ENCODE data around the gene FADD. TPM values are rescaled to one million over a fixed set of nuclear protein-coding genes. Genes with fewer than 3 reads are reported as not detected.
"Not testable (repeated sequence)": the region's sequence is repeated elsewhere in the genome, so short reads cannot be mapped to it uniquely, and the experiment has no call there.

FADD gene
- total and polyA plus RNA-seq, 2 donors from 2014 or later: 27.8 to 31.5 TPM

- Histone ChIP-seq H3K4me1 (ENCODE audit: control insufficient read depth in 2 of 3, insufficient read depth in 2 of 3, low read depth in 1 of 3, low read length in 3 of 3) (peaks cover 0 to 23% (median 16%) of the 10 kb centered on the region in 3 donors), H3K27me3 (ENCODE audit: control insufficient read depth, insufficient read depth, low read length) (no peaks in the 10 kb centered on the region), H3K36me3 (ENCODE audit: control insufficient read depth in 2 of 3, insufficient read depth in 3 of 3, low read length in 3 of 3) (peaks cover 0 to 18% (median 9%) of the 10 kb centered on the region in 3 donors), H3K9ac (ENCODE audit: low read length in 3 of 3) (no peak overlapping the region), H3K9me3 (ENCODE audit: control insufficient read depth in 2 of 3, insufficient read depth in 1 of 3, low read length in 3 of 3) (no peaks in the 10 kb centered on the region), H3K27ac (ENCODE audit: low read depth in 2 of 2, low read length in 2 of 2) (no peak overlapping the region), H3K4me3 (ENCODE audit: low read length in 3 of 3) (no peak overlapping the region)
- TF ChIP-seq, protein P1, sequence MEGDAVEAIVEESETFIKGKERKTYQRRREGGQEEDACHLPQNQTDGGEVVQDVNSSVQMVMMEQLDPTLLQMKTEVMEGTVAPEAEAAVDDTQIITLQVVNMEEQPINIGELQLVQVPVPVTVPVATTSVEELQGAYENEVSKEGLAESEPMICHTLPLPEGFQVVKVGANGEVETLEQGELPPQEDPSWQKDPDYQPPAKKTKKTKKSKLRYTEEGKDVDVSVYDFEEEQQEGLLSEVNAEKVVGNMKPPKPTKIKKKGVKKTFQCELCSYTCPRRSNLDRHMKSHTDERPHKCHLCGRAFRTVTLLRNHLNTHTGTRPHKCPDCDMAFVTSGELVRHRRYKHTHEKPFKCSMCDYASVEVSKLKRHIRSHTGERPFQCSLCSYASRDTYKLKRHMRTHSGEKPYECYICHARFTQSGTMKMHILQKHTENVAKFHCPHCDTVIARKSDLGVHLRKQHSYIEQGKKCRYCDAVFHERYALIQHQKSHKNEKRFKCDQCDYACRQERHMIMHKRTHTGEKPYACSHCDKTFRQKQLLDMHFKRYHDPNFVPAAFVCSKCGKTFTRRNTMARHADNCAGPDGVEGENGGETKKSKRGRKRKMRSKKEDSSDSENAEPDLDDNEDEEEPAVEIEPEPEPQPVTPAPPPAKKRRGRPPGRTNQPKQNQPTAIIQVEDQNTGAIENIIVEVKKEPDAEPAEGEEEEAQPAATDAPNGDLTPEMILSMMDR (IDR thresholded peaks at IDR 0.05; ENCODE audit: borderline replicate concordance, extremely low read depth, insufficient read depth): no peak
- DNase-seq (no peak), FAIRE-seq (no peak)
- intact Hi-C loops (cut with DNase I): no loop called here
Observed at GRCh38 chr11:70210051-70210501, 7.0 kb downstream of the FADD start.

- Histone ChIP-seq H3K27ac (ENCODE audit: low read depth in 2 of 2, low read length in 2 of 2) (no peak overlapping the region), H3K4me3 (ENCODE audit: low read length in 3 of 3) (no peak overlapping the region), H3K36me3 (ENCODE audit: control insufficient read depth in 2 of 3, insufficient read depth in 3 of 3, low read length in 3 of 3) (peaks cover 0 to 18% (median 9%) of the 10 kb centered on the region in 3 donors), H3K9ac (ENCODE audit: low read length in 3 of 3) (no peak overlapping the region), H3K9me3 (ENCODE audit: control insufficient read depth in 2 of 3, insufficient read depth in 1 of 3, low read length in 3 of 3) (no peaks in the 10 kb centered on the region), H3K27me3 (ENCODE audit: control insufficient read depth, insufficient read depth, low read length) (no peaks in the 10 kb centered on the region), H3K4me1 (ENCODE audit: control insufficient read depth in 2 of 3, insufficient read depth in 2 of 3, low read depth in 1 of 3, low read length in 3 of 3) (peaks cover 0 to 22% (median 16%) of the 10 kb centered on the region in 3 donors)
- TF ChIP-seq, protein P1 (IDR thresholded peaks at IDR 0.05; ENCODE audit: borderline replicate concordance, extremely low read depth, insufficient read depth): no peak
- intact Hi-C loops (cut with DNase I): no loop called here
- FAIRE-seq (no peak), DNase-seq (no peak)
Observed at GRCh38 chr11:70210530-70210929, 7.4 kb downstream of the FADD start.

GRCh38 chr11:70212227-70212811 is 9.2 kb downstream of the FADD start:
- intact Hi-C loops (cut with DNase I): no loop called here
- TF ChIP-seq, protein P1 (IDR thresholded peaks at IDR 0.05; ENCODE audit: borderline replicate concordance, extremely low read depth, insufficient read depth): no peak
- Histone ChIP-seq H3K4me1 (ENCODE audit: control insufficient read depth in 2 of 3, insufficient read depth in 2 of 3, low read depth in 1 of 3, low read length in 3 of 3) (peaks cover 0 to 10% (median 7%) of the 10 kb centered on the region in 3 donors), H3K27me3 (ENCODE audit: control insufficient read depth, insufficient read depth, low read length) (no peaks in the 10 kb centered on the region), H3K4me3 (ENCODE audit: low read length in 3 of 3) (peak overlapping the region in 2 of 3 donors; percentile 13 to 48), H3K27ac (ENCODE audit: low read depth in 2 of 2, low read length in 2 of 2) (peak overlapping the region in 1 of 2 donors; percentile 11), H3K9ac (ENCODE audit: low read length in 3 of 3) (no peak overlapping the region), H3K9me3 (ENCODE audit: control insufficient read depth in 2 of 3, insufficient read depth in 1 of 3, low read length in 3 of 3) (no peaks in the 10 kb centered on the region), H3K36me3 (ENCODE audit: control insufficient read depth in 2 of 3, insufficient read depth in 3 of 3, low read length in 3 of 3) (peaks cover 0 to 6% (median 3%) of the 10 kb centered on the region in 3 donors)
- DNase-seq: peak in 1 of 5 donors; percentile 28
- no peak for FAIRE-seq

- H3K4me1 ChIP-seq (ENCODE audit: control insufficient read depth in 2 of 3, insufficient read depth in 2 of 3, low read depth in 1 of 3, low read length in 3 of 3); FAIRE-seq; intact Hi-C loops (cut with DNase I); H3K4me3 ChIP-seq (ENCODE audit: low read length in 3 of 3); H3K27me3 ChIP-seq (ENCODE audit: control insufficient read depth, insufficient read depth, low read length); DNase-seq; H3K36me3 ChIP-seq (ENCODE audit: control insufficient read depth in 2 of 3, insufficient read depth in 3 of 3, low read length in 3 of 3); H3K9me3 ChIP-seq (ENCODE audit: control insufficient read depth in 2 of 3, insufficient read depth in 1 of 3, low read length in 3 of 3); H3K9ac ChIP-seq (ENCODE audit: low read length in 3 of 3); H3K27ac ChIP-seq (ENCODE audit: low read depth in 2 of 2, low read length in 2 of 2): not testable (repeated sequence)
Observed at GRCh38 chr11:70217388-70217787, 14.3 kb downstream of the FADD start.

DNA sequence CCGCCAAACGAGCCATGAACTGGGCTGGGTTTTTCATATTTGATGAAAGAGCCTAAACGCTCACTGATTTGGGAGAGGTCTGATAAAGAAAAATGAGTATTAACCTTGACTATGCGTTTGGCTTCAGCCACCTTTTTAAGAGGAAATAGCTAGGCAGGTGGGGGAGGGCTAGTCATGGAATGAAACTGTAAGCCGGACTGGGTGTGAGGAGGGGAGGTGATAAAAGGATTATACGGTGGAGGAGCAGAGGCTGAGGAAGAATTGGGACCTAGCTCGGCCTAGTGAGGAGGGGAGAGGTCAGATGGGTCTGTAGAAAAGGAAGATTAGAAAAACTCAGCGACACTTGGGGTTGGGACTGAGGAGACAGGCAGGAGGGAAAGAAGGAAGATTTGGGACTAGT is 15.0 kb downstream of the FADD start:
- H3K4me3 ChIP-seq (ENCODE audit: low read length in 3 of 3); intact Hi-C loops (cut with DNase I); FAIRE-seq: not testable (repeated sequence)

More for the DNA sequence above, 15.0 kb downstream of the FADD start:
- not testable (repeated sequence) for H3K4me1 ChIP-seq (ENCODE audit: control insufficient read depth in 2 of 3, insufficient read depth in 2 of 3, low read depth in 1 of 3, low read length in 3 of 3); H3K27me3 ChIP-seq (ENCODE audit: control insufficient read depth, insufficient read depth, low read length); DNase-seq; H3K9ac ChIP-seq (ENCODE audit: low read length in 3 of 3); H3K9me3 ChIP-seq (ENCODE audit: control insufficient read depth in 2 of 3, insufficient read depth in 1 of 3, low read length in 3 of 3); H3K27ac ChIP-seq (ENCODE audit: low read depth in 2 of 2, low read length in 2 of 2); H3K36me3 ChIP-seq (ENCODE audit: control insufficient read depth in 2 of 3, insufficient read depth in 3 of 3, low read length in 3 of 3)
